ENCODE data around the gene PPP1R16B.
A peak's percentile ranks its signal among the peaks of the same experiment; 100 is the strongest.

Gene PPP1R16B

GRCh38 chr20:38902601-38903000, 97.1 kb downstream of the PPP1R16B start:
- DNase-seq, result no peak

GRCh38 chr20:38903335-38903734, 97.8 kb downstream of the PPP1R16B start:
- DNase-seq, result no peak

DNA sequence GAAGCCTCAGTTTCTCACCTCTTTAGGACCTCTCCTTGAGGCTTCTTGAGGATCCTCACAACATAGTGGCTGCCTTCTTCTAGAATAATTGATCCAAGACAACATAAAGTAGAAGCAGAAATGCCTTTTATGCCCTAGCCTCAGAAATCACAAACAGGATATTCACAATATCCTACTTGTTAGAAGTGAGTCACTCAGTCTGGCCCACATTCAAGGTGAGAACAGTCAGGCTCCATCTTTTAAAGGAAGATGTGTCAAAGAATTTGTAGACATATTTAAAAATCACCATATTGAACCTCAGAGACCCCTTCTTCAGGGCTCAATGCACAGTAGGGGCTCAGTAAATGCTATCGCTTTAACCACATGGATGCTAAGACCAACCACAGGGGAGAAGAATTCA, 99.9 kb downstream of the PPP1R16B start:
- DNase-seq, result no peak

- no peak for DNase-seq
These were observed 102.6 kb downstream of the PPP1R16B start for GRCh38 chr20:38907918-38908677.

DNA sequence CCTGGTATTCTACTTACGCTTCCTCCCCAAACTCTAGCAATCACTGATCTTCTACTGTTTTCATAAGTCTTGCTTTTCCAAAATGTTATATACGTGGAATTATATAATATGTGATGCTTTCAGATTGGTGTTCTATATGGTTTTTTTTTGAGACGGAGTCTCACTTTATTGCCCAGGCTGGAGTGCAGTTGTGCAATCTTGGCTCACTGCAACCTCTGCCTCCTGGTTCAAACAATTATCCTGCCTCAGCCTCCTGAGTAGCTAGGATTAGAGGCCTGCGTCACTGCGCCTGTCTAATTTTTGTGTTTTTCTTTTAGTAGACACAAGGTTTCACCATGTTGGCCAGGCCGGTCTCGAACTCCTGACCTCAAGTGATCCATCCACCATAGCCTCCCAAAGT, 109.9 kb downstream of the PPP1R16B start:
- no peak for DNase-seq

DNA sequence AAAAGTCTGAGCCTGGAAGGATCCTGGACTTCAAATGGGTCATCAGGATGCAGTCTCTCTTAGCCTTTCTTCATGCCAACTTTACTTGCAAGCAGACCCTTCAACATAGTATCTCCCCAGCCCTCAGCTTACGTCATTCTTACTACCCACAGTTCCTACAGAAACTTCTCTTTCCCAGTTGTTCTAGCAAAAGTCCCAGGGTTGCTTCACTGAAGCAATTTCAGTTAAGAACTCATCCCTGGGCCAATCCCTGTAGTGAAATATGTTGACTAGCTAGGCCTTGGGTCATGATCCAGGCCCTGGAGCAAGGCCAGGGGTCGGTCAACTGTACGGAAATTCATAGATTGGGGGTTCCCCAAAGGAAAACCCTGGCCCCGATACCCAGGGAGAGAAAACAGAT, 112.2 kb downstream of the PPP1R16B start:
- no peak for DNase-seq

DNA sequence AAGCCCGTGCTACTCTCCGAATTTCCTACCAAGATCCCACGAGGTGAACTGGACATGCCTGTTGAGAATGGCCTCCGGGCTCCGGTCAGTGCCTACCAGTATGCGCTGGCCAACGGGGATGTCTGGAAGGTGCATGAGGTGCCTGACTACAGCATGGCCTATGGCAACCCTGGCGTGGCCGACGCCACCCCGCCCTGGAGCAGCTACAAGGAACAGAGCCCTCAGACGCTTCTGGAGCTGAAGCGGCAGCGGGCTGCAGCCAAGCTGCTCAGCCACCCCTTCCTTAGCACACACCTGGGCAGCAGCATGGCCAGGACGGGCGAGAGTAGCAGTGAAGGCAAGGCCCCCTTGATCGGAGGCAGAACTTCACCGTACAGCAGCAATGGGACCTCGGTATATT, 112.7 kb downstream of the PPP1R16B start:
- DNase-seq, result no peak

- DNase-seq, result no peak
These were observed 114.2 kb downstream of the PPP1R16B start for GRCh38 chr20:38919683-38920082.

- DNase-seq, result no peak
These were observed 114.9 kb downstream of the PPP1R16B start for GRCh38 chr20:38920411-38920810.

DNA sequence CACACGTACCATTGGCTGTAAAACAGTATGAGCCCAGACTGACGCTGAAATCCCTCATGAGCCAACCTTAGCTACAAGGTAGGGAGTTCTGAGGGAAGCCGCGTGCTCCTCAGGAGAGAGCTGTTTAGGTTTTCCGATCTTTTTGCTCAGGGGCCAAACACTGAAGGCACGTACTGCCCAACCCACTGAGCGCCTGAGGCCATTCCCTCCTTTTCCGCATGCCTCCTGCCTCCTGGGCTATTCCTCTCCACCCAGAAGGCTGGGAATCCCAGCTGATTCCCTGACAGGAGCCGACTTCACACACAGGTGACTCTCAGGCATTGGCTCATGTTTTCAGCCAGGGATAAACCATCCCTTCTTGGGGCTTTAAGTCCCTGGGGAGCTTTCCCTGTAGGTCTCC, 115.4 kb downstream of the PPP1R16B start:
- no peak for DNase-seq

DNA sequence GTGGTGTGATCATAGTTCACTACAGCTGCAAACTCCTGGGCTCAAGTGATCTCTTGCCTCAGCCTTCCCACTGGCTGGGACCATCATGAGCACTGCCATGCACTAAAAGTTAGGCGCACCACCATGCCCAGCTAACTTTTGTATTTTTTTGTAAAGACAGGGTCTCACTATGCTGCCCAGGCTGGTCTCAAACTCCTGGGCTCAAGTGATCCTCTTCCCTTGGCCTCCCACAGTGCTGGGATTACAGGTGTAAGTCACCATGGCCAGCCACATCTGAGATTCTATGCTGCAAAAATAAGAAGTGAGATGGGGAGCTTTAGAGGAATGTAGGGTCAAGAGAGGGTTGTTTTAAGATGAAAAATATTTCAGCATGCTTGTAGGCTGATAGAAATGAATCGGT, 119.2 kb downstream of the PPP1R16B start:
- no peak for DNase-seq

DNA sequence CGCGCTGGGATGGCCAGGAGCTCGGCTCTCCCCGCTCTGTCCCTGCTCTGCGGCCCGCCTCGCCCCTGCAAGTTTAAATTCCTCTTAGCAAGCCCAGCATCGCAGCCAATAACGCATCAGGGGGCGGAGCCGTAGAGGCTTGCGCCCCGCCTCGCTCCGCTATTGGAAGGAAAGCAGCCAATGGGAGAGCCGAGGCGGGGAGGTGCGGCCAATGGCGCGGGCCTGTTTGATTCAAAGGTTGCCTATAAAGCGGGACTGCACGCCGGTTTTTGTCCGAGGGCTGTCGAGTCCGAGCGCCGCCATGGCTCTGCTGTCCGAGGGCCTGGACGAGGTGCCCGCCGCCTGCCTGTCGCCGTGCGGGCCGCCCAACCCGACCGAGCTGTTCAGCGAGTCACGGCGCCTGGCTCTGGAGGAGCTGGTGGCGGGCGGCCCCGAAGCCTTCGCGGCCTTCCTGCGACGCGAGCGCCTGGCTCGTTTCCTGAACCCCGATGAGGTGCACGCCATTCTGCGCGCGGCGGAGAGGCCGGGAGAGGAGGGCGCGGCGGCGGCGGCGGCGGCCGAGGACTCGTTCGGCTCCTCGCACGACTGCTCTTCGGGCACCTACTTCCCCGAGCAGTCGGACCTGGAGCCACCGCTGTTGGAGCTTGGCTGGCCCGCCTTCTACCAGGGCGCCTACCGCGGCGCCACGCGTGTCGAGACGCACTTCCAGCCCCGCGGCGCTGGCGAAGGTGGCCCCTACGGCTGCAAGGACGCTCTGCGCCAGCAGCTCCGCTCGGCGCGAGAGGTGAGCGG, 120.8 kb downstream of the PPP1R16B start, which contains the start of gene FAM83D:
Gene FAM83D (plus strand): TSS at position 276 of the 792 bp plus-strand sequence. CDS start 26 bp downstream, at position 302.
- DNase-seq, result peak; percentile 95 to 97

DNA sequence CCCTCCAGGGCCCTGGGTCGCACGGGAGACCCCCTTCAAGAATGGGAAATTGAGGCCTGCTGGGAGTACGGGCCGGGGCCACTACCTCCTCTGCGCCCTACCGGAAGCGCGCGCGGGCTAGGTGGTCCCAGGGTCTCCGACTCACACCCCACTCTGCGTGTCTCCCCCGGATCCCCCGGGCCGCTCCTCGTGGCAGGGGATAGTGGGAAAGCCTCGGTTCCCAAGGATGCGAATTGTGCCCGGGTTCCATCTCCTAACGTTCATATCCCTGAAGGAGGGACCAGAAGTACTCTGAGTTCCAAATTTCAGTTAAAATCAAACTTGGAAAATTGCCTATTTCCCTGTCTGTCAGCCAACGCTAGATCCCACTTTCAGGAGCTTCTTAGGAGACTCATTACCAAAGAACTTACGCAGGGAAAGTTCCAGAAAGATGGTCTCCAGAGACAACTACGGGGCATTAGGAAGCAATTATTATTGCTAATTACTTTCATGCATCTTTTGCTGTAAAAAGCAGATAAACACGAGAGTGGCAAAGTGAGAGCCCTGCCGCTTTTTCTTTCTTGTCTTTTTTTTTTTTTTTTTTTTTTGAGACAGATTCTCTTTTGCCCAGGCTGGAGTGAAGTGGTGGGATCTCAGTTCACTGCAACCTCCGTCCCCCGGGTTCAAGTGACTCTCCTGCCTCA, 121.6 kb downstream of the PPP1R16B start:
- peak in 1 of 2 experiments; percentile 12 for DNase-seq

DNA sequence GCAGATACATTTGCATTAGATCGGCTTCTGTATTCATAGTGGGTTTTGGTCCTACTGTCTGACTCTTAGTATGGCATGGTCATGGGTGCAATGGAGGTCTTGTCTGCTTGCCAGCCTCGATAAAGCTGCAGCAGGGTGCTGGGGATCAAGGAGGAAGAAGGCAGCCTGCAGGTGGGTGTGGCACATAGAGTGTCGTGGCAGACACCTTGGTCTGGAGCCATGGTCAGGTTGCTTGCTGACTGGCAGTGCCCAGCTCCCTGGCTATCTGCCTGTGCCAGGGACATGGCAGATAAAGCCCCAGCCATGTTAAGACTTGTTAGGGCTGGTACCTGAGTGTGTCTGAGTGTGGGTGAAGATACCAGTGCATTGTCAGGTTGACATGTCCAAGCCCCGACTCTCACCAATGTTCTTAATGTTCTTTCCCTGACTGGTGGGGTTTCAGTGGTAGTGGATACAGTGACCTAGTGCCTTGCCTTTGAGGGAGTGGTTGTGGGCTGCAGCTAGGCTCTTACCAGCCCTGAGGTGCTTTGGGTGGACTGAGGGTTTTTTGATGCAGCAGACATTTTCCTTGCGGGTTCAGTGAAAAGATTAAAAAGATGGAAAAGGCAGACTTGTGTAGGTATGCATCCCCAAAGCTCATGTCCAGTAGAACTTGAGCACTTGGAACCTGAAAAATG, 122.5 kb downstream of the PPP1R16B start:
- no peak for DNase-seq

- DNase-seq, result no peak
These were observed 124.7 kb downstream of the PPP1R16B start for GRCh38 chr20:38930242-38930569.

DNA sequence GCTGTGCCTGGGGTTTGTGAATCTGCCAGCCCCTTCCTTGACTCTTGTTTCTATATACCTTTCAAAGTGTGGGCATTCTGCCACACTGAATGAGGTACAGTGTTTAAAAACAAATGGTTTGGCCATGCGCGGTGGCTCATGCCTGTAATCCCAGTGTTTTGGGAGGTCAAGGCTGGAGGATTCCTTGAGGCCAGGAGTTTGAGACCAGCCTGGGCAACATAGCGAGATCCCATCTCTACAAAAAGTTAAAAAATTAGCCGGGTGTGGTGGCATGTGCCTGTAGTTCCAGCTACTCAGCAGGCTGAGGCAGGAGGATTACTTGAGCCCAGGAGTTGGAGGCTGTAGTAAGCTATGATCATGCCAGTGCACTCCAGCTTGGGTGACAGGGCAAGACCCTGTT, 126.5 kb downstream of the PPP1R16B start:
- DNase-seq, result no peak

- DNase-seq, result no peak
These were observed 127.1 kb downstream of the PPP1R16B start for GRCh38 chr20:38932457-38933120.

- DNase-seq, result no peak
These were observed 129.0 kb downstream of the PPP1R16B start for GRCh38 chr20:38934530-38934929.

DNA sequence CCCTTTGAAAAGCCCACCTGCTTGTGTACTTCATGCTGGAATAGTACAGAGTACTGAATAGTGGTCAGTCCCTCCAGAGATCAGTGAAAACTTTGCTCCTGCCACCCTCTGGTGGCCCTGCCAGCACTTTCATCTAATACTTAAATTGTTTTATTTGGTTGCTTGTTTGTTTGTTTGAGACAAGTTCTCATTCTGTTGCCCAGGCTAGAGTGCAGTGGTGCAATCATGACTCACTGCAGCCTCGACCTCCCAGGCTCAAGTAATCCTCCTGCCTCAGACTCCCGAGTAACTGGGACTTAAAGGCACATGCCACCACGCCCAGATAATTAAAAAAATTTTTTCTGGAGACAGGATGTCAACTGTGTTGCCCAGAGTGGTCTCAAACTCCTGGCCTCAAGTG, 129.8 kb downstream of the PPP1R16B start:
- no peak for DNase-seq

DNA sequence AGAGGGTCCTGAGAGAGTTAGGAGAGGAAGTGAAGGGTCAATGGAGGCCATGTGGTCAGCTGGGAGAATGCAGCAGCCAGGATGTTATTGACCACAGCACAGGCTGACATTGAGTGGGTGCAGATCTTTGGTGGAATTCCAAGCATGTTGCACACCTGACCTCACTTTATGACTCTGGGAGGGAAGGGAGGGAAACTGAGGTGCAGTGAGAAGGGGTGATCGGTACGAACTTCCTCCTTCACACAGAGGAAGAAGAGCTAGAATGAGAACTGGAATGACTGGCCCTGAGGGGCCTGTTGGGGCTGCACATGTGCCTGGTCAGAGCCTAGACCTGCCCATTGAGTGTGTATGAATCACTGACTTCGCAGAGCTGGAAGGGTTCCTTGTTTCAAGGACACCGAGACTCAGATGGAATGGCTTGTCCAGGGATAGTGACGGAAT, 130.5 kb downstream of the PPP1R16B start:
- no peak for DNase-seq

GRCh38 chr20:38937000-38937399, 131.5 kb downstream of the PPP1R16B start:
- DNase-seq, result no peak

DNA sequence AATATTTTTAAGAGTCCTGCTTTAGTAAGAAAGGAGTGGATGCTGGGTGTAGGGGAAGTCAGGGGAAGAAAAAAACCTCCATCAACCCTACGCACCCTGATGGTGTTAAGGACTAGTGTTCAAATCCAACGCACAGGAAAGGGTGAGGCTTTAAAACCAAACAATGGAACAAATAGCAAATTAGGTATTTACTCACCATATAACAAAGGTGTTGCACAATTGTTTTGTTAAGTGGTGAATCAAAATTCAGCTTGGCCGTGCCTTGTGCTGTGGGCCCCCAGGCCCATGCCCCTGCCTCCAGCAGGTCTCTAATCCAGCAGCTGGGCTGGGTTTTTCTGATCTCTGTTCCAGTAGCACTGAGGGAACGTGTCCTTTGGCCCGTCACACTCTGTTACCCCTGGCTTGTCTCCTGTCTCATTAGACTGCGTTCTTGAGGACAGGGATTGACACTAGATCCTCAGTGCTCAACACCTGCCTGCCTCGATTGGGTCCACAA, 132.5 kb downstream of the PPP1R16B start:
- no peak for DNase-seq

All from activated CD4-positive, alpha-beta T cell treated with anti-CD3 and anti-CD28 coated beads, Interleukin-2, amount 50 U/mL, for 48 hours (primary cell).